ENCODE data around the gene SMCR8. TPM values are rescaled to one million over a fixed set of nuclear protein-coding genes. Genes with fewer than 3 reads are reported as not detected.
"Not testable (repeated sequence)": the region's sequence is repeated elsewhere in the genome, so short reads cannot be mapped to it uniquely, and the experiment has no call there.

Gene SMCR8
- total RNA-seq, 1 donor = 55.6 TPM

DNA sequence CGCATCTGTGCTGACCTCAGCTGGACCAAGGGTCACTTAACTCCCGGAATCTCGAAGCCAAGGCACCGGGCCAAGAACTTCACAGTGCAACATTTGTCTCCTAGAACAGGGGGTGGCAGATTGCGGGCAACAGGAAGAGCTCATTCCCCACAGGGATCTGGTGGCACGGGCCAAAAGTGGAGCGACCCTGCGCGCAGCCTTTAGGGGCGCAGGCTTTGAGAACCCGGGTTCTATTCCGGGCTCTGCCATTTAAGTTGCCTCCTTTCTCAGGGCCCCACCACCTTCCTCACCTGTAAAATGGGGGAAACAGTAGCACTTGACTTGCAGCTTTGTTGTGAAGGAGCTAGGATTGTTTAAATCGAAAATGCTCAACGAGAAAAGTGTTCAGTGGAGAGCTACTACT, 47.6 kb downstream of the SMCR8 start:
- peaks cover 16% of the 10 kb centered on the region for H3K4me1 ChIP-seq (ENCODE audit: insufficient read depth, low read length)
- H3K9me3 ChIP-seq (ENCODE audit: low read depth, low read length) = no peaks in the 10 kb centered on the region
- H3K4me3 ChIP-seq (ENCODE audit: low read length) = peak overlapping the region; percentile 65
- no peaks in the 10 kb centered on the region for H3K27me3 ChIP-seq (ENCODE audit: insufficient read depth, low read length)

DNA sequence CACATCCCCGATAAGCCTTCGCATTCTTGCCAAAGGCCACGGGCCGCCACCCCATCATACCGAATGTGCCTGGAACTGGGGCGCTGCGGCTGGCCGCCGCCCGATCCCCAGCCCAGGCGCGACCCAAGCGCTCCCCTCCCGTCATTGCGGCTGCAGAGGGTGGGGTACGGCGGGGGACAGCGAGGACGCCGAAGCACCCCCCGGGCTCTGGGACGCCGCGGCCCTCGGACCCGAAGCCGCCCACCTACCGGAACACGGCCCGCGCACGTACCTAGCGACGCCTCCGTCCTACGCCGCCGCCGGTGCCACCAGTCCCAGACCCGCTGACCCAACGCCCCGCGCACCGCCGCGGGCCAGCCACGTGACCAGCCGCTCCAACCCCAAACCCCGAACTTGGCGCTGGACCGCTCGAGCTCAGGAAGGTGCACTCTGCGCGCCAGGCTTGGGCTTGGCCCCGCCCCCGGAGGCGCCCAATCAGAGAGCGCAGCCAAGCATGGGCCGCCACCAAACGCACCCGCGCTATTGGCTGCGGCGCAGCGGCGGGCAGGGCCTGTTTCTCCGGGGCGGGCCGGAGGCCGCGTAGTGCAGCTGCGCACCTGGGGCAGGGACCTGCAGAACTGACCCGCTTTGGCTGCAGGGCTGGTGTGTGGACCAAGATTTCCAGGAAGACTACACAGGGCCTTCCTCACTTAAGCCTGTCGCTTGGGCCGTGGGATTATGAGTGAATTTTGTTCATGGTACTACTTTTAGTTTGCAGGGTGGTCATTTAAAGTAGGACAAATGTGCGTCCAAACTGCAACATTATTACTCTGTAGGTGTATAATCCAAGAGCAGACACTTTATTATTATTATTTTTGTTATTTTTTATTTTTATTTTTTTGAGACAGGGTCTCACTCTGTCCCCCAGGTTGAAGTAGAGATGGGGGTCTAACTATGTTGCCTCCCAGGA, 48.3 kb downstream of the SMCR8 start, which contains the start of gene SHMT1:
TSS of gene SHMT1 (minus strand) at position 450 of the 949 bp plus-strand sequence. CDS start 7,569 bp downstream, outside the sequence.
- Histone ChIP-seq H3K4me3 (ENCODE audit: low read length) (peak within 1 kb of the TSS; percentile 65), H3K9me3 (ENCODE audit: low read depth, low read length) (no peaks in the 10 kb centered on the region), H3K27me3 (ENCODE audit: insufficient read depth, low read length) (no peaks in the 10 kb centered on the region), H3K4me1 (ENCODE audit: insufficient read depth, low read length) (peaks cover 16% of the 10 kb centered on the region)

DNA sequence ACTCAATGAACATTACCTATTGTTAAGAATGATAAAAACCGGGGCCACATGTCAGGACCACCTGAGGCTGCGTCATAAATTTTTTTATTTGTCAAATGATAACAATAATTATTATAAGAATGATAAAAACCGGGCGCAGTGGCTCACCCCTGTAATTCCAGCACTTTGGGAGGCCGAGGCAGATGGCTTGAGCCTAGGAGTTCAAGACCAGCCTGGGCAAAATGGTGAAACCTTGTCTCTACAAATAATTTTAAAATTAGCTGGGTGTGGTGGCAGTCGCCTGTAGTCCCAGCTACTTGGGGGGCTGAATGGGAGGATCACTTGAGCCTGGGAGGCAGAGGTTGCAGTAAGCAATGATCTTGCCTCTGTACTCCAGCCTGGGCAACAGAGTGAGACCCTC, 49.1 kb downstream of the SMCR8 start:
- Histone ChIP-seq H3K4me3 (ENCODE audit: low read length) (no peak overlapping the region), H3K4me1 (ENCODE audit: insufficient read depth, low read length) (peaks cover 16% of the 10 kb centered on the region), H3K27me3 (ENCODE audit: insufficient read depth, low read length) (no peaks in the 10 kb centered on the region), H3K9me3 (ENCODE audit: low read depth, low read length) (no peaks in the 10 kb centered on the region)

DNA sequence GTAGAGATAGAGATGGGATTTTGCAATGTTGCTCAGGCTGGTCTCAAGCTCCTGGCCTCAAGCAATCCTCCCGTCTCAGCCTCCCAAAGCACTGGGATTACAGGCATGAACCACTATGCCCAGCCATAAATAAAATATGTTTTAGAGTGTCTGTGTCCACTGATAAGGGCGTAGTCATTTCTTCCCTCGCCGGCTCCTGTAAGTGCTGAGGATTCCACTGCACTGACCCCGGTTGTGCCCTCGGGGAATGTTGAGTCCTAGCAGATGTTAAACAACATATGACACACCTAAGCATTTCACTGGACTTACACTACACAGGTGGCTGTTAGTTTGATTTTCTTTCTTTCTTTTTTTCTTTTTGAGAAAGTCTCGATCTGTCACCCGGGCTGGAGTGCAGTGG, 53.9 kb downstream of the SMCR8 start:
- Histone ChIP-seq H3K9me3 (ENCODE audit: low read depth, low read length) (no peaks in the 10 kb centered on the region), H3K4me1 (ENCODE audit: insufficient read depth, low read length) (peaks cover under 1% of the 10 kb centered on the region), H3K4me3 (ENCODE audit: low read length) (no peak overlapping the region), H3K27me3 (ENCODE audit: insufficient read depth, low read length) (no peaks in the 10 kb centered on the region)

DNA sequence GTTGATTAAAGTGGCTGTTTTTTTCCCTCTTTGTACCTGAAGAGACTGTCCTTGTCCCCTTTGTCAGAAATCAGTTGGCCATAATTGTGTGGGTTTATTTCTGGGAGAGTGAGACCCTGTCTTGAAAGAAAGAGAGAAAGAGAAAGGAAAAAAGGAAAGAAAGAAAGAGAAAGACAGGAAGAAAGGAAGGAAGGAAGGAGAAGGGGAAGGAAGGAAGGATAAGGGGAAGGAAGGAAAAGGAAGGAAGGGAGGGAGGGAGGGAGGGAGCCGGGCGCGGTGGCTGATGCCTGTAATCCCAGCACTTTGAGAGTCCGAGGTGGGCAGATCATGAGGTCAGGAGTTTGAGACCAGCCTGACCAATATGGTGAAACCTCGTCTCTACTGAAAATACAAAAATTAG, 55.7 kb downstream of the SMCR8 start:
- H3K4me1 ChIP-seq (ENCODE audit: insufficient read depth, low read length) = no peaks in the 10 kb centered on the region
- H3K4me3 ChIP-seq (ENCODE audit: low read length) = no peak overlapping the region
- no peaks in the 10 kb centered on the region for H3K27me3 ChIP-seq (ENCODE audit: insufficient read depth, low read length)
- no peaks in the 10 kb centered on the region for H3K9me3 ChIP-seq (ENCODE audit: low read depth, low read length)

DNA sequence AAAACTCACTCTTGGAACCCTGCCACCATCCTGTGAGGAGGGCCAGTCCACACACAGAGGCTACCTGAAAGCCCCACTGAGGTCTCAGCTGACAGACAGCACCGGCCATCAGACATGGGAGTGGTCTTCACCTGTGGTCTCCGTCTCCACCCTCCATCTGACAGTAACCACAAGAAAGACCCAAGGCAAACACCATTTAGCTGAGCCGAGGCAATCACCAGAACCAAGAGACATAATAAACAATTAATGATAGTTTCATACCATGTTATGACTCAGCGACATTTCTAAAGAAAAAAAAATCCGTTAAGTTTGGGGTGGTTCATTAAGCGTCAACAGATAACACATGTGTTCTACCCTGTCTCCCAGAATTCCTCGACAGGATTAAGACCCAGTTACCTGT, 56.4 kb downstream of the SMCR8 start:
- H3K4me1 ChIP-seq (ENCODE audit: insufficient read depth, low read length) = no peaks in the 10 kb centered on the region
- no peaks in the 10 kb centered on the region for H3K9me3 ChIP-seq (ENCODE audit: low read depth, low read length)
- H3K4me3 ChIP-seq (ENCODE audit: low read length) = no peak overlapping the region
- H3K27me3 ChIP-seq (ENCODE audit: insufficient read depth, low read length) = no peaks in the 10 kb centered on the region

DNA sequence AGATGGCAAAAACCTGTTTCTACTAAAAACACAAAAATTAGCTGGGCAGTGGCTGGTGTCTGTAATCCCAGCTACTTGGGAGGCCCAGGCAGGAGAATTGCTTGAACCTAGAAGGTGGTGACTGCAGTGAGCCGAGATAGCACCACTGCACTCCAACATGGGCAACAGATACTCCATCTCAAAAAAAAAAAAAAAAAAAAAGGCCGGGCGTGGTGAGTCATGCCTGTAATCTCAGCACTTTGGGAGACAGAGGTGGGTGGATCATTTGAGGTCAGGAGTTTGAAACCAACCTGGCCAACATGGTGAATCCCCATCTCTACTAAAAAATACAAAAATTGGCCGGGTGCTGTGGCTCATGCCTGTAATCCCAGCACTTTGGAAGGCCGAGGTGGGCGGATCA, 58.1 kb downstream of the SMCR8 start:
- not testable (repeated sequence) for H3K9me3 ChIP-seq (ENCODE audit: low read depth, low read length); H3K27me3 ChIP-seq (ENCODE audit: insufficient read depth, low read length); H3K4me3 ChIP-seq (ENCODE audit: low read length)
- peaks cover 11% of the 10 kb centered on the region for H3K4me1 ChIP-seq (ENCODE audit: insufficient read depth, low read length)

DNA sequence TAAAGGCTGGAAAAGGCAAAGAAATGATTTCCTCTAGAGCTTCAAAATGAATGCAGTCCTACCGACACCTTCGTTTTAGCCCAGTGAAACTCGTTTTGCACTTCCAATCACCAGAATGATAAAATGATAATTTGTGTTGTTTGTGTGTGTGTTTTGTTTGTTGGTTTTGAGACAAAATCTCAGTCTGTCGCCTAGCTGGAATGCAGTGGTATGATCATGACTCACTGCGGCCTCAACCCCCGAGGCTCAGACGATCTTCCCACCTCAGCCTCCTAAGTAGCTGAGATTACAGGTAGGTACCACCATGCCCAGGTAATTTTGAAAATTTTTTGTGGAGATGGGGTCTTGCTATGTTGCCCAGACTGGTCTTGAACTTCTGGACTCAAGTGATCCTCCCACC, 59.1 kb downstream of the SMCR8 start:
- no peak overlapping the region for H3K4me3 ChIP-seq (ENCODE audit: low read length)
- H3K27me3 ChIP-seq (ENCODE audit: insufficient read depth, low read length) = no peaks in the 10 kb centered on the region
- H3K9me3 ChIP-seq (ENCODE audit: low read depth, low read length) = no peaks in the 10 kb centered on the region
- peaks cover 11% of the 10 kb centered on the region for H3K4me1 ChIP-seq (ENCODE audit: insufficient read depth, low read length)

Other genes starting within 250 kb of the SMCR8 start
- gene DRG2, start 227.3 kb upstream of the SMCR8 start, total RNA-seq = 32.5 TPM
- gene MYO15A, start 206.5 kb upstream of the SMCR8 start, total RNA-seq = 0.84 TPM
- gene ALKBH5, start 131.5 kb upstream of the SMCR8 start, total RNA-seq = 97.9 TPM
- 8.6 TPM for gene LLGL1, start 89.7 kb upstream of the SMCR8 start, total RNA-seq
- gene FLII, start 56.6 kb upstream of the SMCR8 start, total RNA-seq = 122 TPM
- 5.9 TPM for gene MIEF2, start 54.6 kb upstream of the SMCR8 start, total RNA-seq
- 33.0 TPM for gene TOP3A, start 299 bp upstream of the SMCR8 start, total RNA-seq
- gene SHMT1, start 48.3 kb downstream of the SMCR8 start, total RNA-seq = 3.1 TPM
- not detected for gene EVPLL, start 62.5 kb downstream of the SMCR8 start, total RNA-seq
- gene LGALS9C, start 161.5 kb downstream of the SMCR8 start, total RNA-seq = 0.63 TPM